ENCODE data around the gene ZFP62. TPM values are rescaled to one million over a fixed set of nuclear protein-coding genes. Genes with fewer than 3 reads are reported as not detected.
"Not testable (repeated sequence)": the region's sequence is repeated elsewhere in the genome, so short reads cannot be mapped to it uniquely, and the experiment has no call there.

ZFP62 gene
- total and polyA plus RNA-seq, 2 of the 4 experiments (the other 2 are of a cell fraction) = 8.2 to 20.3 TPM

GRCh38 chr5:180885845-180886529 lies 24.9 kb upstream of the ZFP62 start:
- POLR2A ChIA-PET (ENCODE audit: unreplicated experiment); intact Hi-C loops (cut with micrococcal nuclease); H2BK20ac ChIP-seq (ENCODE audit: low read depth, low read length); H3K9ac ChIP-seq (ENCODE audit: low read depth, low read length); H2BK15ac ChIP-seq (ENCODE audit: low read depth, low read length); H3K27me3 ChIP-seq (ENCODE audit: control insufficient read depth, insufficient read depth, low read length); H3K4ac ChIP-seq (ENCODE audit: low read depth, low read length); H2BK120ac ChIP-seq (ENCODE audit: low read depth, low read length); H2AK5ac ChIP-seq (ENCODE audit: low read depth, low read length); H3K9me3 ChIP-seq (ENCODE audit: control insufficient read depth, insufficient read depth, low read length); ATAC-seq (ENCODE audit: low read depth); H4K5ac ChIP-seq (ENCODE audit: low read depth, low read length); H2AK9ac ChIP-seq (replicated peaks; ENCODE audit: low read depth, low read length, poor library complexity); H3K18ac ChIP-seq (ENCODE audit: low read depth, low read length); H3K79me1 ChIP-seq (ENCODE audit: low read depth in 1 of 2, low read length in 2 of 2); BruUV-seq (replicated peaks); H3K23ac ChIP-seq (ENCODE audit: low read depth, low read length); in situ Hi-C loops (cut with MboI; ENCODE audit: low sequenced_read_pairs); H3K36me3 ChIP-seq (ENCODE audit: control insufficient read depth, insufficient read depth, low read length); H4K8ac ChIP-seq (ENCODE audit: low read depth in 2 of 2, low read length in 2 of 2); H3K14ac ChIP-seq (replicated peaks; ENCODE audit: low read depth, low read length); CTCF ChIA-PET; dilution Hi-C loops (cut with HindIII; ENCODE audit: low sequenced_read_pairs, unreplicated experiment); H2BK5ac ChIP-seq (ENCODE audit: low read depth, low read length, poor library complexity, severe bottlenecking); DNase-seq; H3K9me1 ChIP-seq (ENCODE audit: insufficient read depth, low read length); H3K56ac ChIP-seq (ENCODE audit: extremely low read depth, insufficient read depth, low read length); H3K4me3 ChIP-seq (ENCODE audit: insufficient read depth, low read depth, low read length); H3K4me2 ChIP-seq (ENCODE audit: low read depth, low read length); H3K4me1 ChIP-seq (ENCODE audit: control insufficient read depth, insufficient read depth, low read length); H3K27ac ChIP-seq (ENCODE audit: insufficient read depth, low read length); H4K91ac ChIP-seq (ENCODE audit: insufficient read depth, low read depth, low read length); H4K20me1 ChIP-seq (ENCODE audit: insufficient read depth, low read length): not testable (repeated sequence)
- 50% methylated on average over 1 of the region's 11 CpGs; no CpG with 5 or more reads in 1 of the 2 experiments for WGBS, 2 experiments (ENCODE audit: extremely low coverage in 2 of 2, insufficient read length in 1 of 2)
- peak overlapping the region; percentile 51 for H2AFZ ChIP-seq (replicated peaks; ENCODE audit: low read length, poor library complexity)

Measured in IMR-90 (cell line).